GM21737 (cell line): ENCODE results near the gene RBL2.
"Not testable (repeated sequence)": the region's sequence is repeated elsewhere in the genome, so short reads cannot be mapped to it uniquely, and the experiment has no call there.

ENCODE experiments used
- ATAC-seq: cut with Tn5 transposase; IDR thresholded peaks from one replicate; pipeline ENCODE4 v1.9.1; 2021; ENCODE audit warnings: mild to moderate bottlenecking, moderate library complexity; ENCODE audit not compliant: unreplicated experiment

Gene RBL2, protein sequence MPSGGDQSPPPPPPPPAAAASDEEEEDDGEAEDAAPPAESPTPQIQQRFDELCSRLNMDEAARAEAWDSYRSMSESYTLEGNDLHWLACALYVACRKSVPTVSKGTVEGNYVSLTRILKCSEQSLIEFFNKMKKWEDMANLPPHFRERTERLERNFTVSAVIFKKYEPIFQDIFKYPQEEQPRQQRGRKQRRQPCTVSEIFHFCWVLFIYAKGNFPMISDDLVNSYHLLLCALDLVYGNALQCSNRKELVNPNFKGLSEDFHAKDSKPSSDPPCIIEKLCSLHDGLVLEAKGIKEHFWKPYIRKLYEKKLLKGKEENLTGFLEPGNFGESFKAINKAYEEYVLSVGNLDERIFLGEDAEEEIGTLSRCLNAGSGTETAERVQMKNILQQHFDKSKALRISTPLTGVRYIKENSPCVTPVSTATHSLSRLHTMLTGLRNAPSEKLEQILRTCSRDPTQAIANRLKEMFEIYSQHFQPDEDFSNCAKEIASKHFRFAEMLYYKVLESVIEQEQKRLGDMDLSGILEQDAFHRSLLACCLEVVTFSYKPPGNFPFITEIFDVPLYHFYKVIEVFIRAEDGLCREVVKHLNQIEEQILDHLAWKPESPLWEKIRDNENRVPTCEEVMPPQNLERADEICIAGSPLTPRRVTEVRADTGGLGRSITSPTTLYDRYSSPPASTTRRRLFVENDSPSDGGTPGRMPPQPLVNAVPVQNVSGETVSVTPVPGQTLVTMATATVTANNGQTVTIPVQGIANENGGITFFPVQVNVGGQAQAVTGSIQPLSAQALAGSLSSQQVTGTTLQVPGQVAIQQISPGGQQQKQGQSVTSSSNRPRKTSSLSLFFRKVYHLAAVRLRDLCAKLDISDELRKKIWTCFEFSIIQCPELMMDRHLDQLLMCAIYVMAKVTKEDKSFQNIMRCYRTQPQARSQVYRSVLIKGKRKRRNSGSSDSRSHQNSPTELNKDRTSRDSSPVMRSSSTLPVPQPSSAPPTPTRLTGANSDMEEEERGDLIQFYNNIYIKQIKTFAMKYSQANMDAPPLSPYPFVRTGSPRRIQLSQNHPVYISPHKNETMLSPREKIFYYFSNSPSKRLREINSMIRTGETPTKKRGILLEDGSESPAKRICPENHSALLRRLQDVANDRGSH

DNA sequence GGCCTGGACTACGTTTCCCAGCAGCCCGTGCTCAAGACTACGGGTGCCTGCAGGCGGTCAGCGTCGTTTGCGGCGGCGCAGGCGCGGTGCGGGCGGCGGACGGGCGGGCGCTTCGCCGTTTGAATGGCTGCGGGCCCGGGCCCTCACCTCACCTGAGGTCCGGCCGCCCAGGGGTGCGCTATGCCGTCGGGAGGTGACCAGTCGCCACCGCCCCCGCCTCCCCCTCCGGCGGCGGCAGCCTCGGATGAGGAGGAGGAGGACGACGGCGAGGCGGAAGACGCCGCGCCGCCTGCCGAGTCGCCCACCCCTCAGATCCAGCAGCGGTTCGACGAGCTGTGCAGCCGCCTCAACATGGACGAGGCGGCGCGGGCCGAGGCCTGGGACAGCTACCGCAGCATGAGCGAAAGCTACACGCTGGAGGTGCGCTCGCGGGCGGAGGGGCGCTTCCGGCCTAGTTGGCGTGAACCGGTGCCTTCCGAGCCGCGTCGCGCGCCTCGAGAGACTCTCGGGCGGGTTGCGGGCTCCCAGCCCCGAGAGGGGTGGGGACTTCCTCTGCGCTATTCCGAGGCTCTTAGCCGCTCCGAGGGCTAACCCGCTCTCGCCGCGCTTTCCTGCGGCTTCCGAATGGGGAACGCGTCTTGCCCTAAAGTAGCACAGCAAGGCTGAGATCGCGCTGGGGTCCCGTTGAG is at the start of gene RBL2:
RBL2 (plus strand) TSS at position 95 of the 689 bp plus-strand sequence; CDS start at position 181, 86 bp downstream.
- peak; percentile 72 for ATAC-seq

DNA sequence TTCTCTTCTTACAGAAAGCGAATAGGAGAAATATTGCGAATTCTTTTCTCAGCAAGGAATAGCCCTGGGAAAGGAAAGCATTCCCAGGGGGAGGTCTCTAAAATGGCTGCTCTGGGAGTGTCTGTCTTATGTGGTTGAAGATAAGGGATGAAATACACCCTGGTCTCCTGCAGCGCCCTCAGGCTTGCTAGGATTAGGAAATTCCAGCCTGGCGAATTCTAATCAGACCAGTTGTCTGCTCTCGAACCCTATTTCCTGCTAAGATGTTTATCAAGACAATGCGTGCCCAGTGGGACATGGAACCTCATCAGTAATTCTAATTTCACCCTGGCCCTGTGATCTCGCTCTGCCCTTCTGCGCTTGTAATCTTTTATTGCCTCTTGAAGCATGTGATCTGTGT is 49.7 kb upstream of the RBL2 start:
- not testable (repeated sequence) for ATAC-seq

DNA sequence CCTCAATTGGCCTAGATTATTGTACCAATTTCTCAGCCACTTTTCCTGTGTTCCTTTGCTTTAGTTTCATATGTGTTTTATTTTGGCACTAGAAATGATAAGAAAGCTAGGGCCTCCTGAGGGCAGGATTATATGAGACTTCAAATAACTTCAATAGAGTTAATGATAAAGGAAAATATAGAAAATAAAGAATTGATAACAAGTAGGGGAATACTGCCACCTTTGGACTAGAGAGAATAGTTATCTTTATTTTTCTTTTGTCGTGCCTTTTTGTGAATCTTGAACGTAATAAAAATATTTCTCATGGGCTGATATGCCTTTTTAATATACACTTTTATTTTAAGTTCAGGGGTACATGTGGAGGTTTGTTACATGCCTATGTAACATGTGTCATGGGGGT is 29.3 kb upstream of the RBL2 start:
- ATAC-seq: no peak

DNA sequence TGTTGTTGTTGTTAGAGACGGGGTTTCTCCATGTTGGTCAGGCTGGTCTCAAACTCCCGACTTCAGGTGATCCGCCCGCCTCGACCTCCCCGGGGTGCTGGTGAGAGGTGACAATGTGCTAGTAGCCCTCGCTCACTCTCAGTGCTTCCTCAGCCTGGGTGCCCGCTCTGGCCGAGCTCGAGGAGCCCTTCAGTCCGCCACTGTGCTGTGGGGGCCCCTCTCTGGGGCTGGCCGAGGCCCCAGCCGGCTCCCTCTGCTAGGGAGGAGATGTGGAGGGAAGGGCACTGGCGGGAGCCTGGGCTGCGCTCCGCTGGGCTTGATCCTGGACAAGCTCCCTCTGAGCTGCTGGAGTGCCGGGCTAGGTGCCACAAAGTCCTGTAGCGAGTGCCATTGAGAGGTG is 21.7 kb upstream of the RBL2 start:
- no peak for ATAC-seq

DNA sequence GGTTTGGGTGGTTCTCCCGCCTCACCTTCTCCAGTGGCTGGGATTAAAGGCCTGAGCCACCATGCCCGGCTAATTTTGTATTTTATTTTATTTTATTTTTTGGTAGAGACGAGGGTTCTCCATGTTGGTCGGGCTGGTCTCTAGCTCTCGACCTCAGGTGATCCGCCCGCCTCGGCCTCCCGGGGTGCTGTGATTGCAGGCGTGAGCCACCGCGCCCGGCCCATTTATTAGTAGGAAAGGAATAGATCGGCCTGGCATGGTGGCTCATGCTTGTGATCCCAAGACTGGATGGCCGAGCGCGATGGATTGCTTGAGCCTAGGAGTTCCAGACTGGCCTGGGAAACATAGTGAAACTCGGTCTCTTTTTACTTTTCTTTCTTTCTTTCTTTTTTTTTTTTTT is 20.4 kb upstream of the RBL2 start:
- ATAC-seq: no peak

DNA sequence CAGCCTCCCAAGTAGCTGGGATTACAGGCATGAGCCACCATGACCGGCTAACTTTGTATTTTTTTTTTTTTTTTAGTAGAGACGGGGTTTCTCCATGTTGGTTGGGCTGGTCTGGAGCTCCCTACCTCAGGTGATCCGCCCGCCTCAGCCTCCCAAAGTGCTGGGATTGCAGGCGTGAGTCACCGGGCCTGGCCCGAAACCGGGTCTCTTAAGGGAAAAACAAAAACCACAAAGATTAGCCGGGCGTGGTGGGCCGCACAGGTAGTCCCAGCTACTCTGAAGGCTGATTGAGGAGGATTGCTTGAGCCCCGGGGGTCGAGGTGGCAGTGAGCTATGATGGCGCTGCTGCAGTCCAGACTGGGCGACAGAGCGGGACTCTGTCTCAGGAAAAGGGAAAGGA is 19.9 kb upstream of the RBL2 start:
- no peak for ATAC-seq

DNA sequence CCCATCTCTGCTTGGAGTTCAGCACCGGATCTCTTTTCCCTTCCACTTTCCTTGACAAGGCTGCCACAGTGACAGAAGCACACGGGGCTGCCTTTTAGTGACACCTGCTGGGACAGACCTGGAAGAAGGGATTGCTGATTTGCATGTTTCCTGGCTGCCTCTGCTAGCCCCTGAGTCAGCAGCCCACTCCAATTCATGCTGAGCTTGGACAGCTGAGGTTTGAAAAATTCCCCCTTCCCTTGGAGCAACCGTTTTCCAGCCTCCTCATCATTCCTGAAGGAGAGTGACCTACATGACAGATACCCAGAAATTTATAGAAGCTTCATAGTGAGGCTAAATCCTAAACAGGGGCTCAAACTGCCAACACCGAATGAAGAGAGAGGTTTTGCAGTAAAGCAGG is 18.8 kb upstream of the RBL2 start:
- no peak for ATAC-seq

DNA sequence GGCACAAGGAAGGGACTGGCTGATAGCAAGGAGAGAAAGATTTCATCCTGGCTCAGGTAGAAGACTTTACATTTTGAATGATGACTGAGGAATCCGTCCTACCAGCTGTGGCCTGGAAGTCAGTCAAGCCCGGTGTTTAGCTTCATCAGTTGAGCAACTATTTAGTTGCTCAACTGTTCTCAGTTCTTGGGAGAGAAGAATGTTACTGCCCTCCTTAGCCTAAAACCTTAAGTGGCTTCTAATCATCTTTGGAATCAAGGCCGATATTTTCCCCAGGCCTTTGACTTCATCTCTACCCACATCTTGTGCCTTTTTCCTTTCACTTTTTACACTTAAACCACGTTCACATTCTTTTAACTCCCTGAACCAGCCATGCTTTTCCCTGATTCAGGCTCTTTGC is 17.3 kb upstream of the RBL2 start:
- ATAC-seq: no peak

DNA sequence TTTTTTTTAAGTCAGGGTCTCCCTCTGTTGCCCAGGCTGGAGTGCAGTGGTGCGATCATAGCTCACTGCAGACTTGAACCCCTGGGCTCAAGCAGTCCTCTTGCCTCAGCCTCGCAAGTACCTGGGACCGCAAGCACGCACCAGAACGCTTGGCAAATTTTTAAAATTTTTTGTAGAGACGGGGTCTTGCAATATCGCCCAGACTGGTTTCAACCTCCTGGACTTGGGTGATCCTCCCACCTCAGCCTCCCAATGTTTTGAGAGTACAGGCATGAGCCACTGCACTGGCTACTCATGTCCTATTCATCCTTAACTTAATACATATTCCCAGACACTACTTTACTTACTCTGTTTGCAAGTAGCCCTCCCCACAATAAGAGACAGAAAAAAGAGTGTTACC is 16.3 kb upstream of the RBL2 start:
- ATAC-seq: no peak

DNA sequence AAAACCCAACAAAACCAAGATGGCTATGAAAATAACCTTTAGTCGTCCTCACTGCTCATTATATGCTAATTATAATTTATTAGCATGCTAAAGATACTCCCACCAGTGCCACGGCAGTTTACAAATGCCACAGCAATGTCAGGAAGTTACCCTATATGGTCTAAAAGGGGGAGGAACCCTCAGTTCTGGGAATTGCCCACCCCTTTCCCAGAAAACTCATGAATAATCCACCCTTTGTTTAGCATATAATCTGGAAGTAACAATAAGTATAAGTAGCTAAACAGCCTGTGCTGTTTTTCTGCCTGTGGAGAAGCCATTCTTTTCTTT is 14.9 kb upstream of the RBL2 start:
- not testable (repeated sequence) for ATAC-seq

DNA sequence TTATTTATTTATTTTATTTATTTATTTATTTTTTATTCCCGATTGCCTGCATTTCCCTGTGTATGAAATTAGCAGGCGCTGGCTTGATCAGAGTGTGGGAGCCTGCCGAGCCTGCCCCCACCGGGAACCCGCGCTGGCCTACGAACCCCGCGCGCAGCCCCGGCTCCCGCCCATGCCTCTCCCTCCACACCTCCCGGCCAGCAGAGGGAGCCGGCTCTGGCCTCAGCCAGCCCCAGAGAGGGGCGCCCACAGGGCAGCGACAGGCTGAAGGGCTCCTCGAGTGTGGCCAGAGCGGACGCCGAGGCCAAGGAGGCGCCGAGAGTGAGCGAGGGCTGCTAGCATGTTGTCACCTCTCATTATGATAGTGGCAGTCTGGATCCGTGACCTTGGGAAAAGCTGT is 13.0 kb upstream of the RBL2 start:
- no peak for ATAC-seq

DNA sequence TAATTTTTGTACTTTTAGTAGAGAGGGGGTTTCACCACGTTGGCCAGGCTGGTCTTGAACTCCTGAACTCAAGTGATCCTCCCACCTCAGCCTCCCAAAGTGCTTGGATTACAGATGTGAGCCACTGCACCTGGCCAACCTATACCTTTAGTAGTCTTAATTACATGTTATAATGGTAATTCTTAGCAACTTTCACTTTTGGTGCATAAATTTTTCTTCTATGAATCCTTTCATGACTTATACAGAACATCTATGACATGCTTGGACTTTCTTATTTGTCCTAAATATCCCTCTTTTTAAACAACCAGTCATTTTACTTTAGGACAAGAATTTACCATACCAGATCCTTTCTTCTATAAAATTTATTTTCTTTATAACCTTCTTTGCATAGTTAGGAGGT is 10.3 kb upstream of the RBL2 start:
- not testable (repeated sequence) for ATAC-seq

DNA sequence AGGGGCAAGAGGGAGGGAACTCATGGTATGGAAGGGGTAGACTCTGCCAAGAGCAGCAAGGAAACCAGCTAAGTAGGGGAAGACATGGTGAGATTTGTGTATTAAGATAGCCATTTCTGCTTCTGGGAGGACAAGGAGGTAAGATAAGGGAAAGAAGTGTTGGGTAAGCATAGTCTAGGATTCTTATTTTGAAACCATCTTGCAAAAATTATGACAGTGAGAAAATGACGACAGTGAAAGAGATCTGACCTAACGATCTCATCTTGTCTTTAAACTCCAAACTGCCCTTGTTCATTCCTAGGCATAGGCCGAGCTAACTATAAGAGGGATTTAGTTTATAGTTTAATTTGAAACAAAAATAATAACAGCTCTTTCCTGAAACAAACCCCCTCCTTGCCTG is 5.6 kb upstream of the RBL2 start:
- no peak for ATAC-seq

DNA sequence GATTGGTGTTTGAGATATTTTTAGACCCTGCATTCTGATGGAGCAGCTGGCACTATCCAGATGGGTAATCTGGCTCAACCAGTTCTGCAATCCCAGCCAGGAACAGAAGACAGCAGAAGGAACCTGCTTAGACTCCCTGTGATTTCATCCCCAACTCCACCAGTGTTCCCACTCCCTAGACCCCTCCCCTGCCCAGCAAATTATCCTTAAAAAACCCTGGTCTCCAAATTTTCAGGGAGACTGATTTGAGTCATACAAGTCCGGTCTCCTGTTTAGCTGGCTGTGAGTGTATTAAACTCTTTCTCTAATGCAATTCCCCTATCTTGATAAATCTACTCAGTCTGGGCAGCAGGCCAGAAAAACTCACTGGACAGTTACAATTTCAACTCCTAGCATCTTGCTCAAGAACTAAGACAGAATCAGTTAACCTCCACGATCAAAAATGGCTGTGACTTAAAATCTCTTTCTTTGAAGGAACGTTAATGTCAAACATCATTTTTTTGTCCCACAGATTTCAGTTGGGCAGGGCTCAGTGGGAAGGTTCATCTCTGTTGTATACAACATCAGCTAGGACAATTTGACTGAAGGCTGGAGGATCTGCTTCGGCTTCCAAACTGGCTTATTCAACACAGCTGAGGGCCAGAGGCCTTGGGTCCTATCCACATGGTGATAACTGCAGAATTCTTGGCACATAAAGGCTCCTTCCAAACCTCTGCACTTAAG is 4.9 kb upstream of the RBL2 start:
- ATAC-seq: no peak

DNA sequence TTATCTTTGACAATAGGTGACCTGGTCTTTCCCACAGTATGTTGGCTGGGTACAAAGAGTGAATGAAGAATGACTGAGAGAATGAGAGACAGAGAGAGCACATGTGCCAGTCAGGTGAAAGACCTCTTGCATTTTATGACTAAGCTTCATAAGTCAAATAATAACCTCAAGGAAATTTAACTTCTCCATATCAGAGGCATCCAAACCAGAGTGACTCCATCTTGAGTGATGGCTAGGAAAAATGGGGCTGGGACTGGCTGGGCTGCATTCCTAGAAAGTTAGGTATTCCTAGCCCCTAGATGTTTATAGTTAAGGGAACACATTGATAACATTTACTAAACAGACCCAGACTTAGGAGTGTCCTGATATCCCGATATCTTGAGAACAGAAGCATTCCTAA is 3.9 kb upstream of the RBL2 start:
- ATAC-seq: no peak

DNA sequence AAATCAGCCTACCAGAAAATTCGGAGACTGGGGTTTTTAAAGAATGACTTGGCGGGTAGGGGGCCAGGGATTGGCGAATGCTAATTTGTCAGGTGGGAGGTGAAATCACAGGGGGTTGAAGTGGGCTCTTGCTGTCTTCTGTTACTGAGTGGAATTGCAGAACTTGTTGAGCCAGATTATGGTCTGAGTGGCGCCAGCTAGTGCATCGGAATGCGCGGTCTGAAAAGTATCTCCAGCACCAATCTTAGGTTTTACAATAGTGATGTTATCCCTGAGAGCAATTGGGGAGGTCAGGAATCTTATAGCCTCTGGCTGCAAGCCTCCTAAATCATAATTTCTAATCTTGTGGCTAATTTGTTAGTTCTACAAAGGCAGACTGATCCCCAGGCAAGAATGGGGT is 762 bp upstream of the RBL2 start:
- ATAC-seq: no peak

DNA sequence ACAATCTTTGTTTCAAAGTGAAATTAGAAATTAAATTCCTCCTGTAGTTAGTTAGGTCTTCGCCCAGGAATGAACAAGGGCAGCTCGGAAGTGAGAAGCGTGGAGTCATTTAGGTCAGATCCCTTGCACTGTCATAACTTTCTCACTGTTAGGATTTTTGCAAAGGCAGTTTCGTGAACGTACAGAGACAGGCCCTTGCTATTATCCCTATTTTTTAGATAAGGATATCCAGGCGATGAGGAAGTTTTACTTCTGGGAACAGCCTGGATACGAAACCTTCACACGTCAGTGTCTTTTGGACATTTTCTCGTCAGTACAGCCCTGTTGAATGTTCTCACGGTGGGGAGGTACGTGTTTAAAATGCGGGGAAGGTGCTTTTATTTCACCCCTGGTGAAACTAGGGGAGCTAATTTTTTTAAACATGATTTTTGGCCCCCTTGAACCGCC is 318 bp upstream of the RBL2 start:
- no peak for ATAC-seq

DNA sequence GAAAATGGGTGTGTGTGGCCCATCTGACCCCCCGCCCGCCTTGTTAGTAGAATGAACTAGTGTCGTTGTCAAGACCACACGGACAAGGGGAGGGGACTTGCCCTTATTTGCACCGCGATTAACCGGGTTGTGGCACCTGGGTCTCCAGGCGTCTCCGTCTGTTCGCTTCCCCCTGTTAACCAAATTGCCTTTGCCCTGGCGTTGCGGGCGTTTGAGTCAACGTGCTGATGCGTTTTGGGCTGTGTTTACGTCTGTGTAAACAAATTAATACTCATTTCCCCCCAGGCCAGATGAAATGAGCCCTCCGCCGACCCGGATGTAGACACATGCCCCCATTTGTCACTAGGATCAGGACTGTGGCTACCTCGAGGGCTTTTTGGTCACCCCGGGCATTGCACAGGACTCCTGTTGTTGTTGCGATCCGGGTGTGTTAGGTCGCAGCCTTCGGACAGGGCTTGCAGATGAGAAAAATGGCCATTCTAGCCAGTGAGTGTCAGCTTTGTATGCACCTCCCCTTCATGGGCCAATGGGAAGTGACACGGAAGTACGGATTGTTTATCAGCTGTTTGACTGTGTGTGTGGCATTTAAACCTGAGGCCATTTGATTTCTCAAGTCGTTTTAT is 906 bp downstream of the RBL2 start:
- peak; percentile 82 for ATAC-seq

DNA sequence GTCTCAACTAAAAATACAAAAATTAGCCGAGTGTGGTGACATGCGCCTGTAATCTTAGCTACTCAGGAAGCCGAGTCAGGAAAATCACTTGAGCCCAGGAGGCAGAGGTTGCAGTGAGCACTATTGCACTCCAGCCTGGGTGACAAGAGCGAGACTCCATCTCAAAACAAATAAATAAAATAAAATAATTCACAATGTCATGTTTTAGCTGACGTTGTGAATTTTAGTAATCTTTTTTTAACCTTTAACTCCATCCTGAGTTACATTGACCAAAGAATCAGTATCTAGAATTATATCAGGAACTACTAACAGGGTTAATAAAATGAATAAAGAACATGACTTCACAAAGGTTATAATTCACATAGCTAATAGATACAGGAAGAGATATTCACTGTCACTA is 5.9 kb downstream of the RBL2 start:
- no peak for ATAC-seq

DNA sequence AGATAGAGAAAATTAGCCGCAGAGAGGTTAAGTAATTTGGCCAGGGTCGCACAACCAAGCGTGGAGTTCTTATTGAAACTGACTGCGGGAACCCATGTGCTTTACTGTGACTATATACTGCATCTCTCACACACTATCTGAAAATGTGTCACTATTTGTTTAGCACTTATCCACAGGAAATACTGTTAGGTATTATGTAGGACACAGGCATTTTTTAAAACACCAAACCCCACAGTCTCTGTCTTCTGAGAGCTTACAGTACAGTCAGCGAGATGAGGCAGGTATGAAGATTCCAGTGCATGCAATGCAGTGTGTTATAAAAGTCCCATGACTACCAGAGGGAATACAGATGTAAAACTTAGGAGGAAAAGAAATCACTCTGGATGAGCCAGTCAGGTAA is 11.3 kb downstream of the RBL2 start:
- no peak for ATAC-seq
